MM.1S (cell line): ENCODE results near the gene GRK4.

Experiments
- EZH2 ChIP-seq: fragments of 300-600 bp; sonication (generic); optimal IDR thresholded peaks from 2 replicates; pipeline ENCODE3; 2017; ENCODE audit warnings: low read depth, mild to moderate bottlenecking, antibody characterized with exemption, low read length, mixed read lengths
- EZH2phosphoT487 ChIP-seq: fragments of 300-600 bp; sonication (generic); IDR thresholded peaks from 2 replicates; pipeline ENCODE4 v1.6.1; 2018; ENCODE audit warnings: antibody characterized with exemption, low read length
- TF ChIP-seq, protein P1 (sequence below): fragments of 300-600 bp; sonication (generic); IDR thresholded peaks from 2 replicates; pipeline ENCODE4 v1.5.1; 2016; ENCODE audit warnings: antibody characterized with exemption, low read length, mixed read lengths

DNA sequence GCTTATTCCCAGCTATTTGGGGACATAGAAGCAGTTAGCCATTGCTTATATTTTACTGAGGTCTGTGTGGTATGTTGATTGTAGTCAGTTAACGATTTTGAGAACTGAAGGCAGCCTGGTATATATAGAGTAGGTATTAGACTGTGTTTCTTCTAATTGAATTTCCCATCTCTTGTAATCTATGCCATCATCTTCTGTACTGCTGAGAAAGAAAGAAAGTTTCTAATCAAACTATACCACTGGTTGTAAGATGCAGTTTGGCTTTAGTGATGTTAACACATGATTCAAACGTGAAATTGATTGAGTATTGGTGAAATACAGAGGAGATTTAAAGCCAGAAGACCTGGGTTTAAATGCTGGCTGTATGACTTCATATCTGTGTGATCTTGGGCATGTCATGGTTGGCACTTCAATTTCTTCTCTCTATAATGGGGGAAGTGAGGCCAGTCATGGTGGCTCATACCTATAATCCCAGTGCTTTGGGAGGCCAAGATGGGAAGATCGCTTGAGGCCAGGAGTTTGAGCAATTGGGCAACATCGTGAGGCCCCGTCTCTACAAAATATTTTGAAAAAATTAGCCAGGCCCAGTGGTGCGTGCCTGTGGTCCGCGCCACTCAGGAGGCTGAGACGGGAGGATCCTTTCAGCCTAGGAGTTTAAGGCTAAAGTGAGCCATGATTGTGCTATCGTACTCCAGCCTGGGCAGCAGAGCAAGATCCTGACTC, 122.7 kb downstream of the GRK4 start:
- no peak for TF ChIP-seq EZH2
- TF ChIP-seq, protein P1, sequence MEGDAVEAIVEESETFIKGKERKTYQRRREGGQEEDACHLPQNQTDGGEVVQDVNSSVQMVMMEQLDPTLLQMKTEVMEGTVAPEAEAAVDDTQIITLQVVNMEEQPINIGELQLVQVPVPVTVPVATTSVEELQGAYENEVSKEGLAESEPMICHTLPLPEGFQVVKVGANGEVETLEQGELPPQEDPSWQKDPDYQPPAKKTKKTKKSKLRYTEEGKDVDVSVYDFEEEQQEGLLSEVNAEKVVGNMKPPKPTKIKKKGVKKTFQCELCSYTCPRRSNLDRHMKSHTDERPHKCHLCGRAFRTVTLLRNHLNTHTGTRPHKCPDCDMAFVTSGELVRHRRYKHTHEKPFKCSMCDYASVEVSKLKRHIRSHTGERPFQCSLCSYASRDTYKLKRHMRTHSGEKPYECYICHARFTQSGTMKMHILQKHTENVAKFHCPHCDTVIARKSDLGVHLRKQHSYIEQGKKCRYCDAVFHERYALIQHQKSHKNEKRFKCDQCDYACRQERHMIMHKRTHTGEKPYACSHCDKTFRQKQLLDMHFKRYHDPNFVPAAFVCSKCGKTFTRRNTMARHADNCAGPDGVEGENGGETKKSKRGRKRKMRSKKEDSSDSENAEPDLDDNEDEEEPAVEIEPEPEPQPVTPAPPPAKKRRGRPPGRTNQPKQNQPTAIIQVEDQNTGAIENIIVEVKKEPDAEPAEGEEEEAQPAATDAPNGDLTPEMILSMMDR = no peak
- no peak for TF ChIP-seq EZH2phosphoT487
